ENCODE data around the gene C18orf63.
A peak's percentile ranks its signal among the peaks of the same experiment; 100 is the strongest.

Gene C18orf63

DNA sequence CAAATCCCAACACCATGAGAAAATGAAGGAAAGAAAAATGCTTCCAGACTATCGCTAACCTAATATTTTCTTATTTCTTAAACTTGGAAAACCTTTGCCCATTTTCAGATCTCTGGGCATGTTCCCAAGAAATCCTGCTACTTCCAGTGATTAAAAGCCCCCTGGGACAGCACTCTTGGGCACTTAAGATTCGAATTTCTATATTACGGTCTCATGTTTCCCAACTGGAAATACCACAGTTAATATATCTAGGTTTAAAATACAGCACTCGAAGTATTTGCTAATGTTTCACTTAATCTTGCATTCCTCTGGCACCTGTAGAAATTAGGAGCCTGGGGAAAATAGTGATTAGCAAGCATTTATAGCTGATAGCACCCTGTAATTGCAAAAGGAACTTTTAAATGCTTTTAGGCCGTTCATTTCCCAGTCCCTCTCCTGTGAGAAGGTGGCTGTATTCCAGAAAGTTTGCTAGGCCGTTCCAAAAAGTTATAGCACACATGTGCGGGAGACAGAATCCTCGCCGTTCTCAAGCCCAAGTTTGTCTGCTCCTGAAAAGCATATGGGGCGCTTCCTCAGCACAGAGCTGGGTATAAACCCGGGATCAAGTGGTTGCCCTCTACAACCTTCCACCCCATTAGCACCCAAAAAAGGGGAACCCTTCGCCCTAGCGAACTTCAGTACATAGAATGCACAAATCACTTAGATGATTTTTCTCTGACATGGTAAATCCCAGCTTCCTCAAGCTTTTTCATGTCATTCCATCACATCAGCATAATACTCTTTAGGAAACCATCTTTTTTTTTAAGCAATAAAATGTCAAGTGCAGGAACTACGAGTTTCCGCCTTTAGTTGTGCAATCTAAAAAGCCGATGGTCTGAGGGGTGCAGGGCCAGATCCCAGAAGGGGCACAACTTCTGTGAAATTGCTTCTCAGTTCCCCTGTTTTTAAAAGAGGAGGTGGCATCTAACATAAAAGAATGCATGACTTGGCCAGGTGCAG lies 80.8 kb downstream of the C18orf63 start:
- TF ChIP-seq, protein P1, sequence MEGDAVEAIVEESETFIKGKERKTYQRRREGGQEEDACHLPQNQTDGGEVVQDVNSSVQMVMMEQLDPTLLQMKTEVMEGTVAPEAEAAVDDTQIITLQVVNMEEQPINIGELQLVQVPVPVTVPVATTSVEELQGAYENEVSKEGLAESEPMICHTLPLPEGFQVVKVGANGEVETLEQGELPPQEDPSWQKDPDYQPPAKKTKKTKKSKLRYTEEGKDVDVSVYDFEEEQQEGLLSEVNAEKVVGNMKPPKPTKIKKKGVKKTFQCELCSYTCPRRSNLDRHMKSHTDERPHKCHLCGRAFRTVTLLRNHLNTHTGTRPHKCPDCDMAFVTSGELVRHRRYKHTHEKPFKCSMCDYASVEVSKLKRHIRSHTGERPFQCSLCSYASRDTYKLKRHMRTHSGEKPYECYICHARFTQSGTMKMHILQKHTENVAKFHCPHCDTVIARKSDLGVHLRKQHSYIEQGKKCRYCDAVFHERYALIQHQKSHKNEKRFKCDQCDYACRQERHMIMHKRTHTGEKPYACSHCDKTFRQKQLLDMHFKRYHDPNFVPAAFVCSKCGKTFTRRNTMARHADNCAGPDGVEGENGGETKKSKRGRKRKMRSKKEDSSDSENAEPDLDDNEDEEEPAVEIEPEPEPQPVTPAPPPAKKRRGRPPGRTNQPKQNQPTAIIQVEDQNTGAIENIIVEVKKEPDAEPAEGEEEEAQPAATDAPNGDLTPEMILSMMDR (IDR thresholded peaks at IDR 0.05; ENCODE audit: low read depth, low read length), result no peak
- H3K4me3 ChIP-seq (replicated peaks in 1 of 2; ENCODE audit: low read depth in 2 of 2, low read length in 2 of 2), result no peak overlapping the region
- peak in 1 of 2 donors; percentile 73 for DNase-seq (ENCODE audit: low read depth in 2 of 2)

DNA sequence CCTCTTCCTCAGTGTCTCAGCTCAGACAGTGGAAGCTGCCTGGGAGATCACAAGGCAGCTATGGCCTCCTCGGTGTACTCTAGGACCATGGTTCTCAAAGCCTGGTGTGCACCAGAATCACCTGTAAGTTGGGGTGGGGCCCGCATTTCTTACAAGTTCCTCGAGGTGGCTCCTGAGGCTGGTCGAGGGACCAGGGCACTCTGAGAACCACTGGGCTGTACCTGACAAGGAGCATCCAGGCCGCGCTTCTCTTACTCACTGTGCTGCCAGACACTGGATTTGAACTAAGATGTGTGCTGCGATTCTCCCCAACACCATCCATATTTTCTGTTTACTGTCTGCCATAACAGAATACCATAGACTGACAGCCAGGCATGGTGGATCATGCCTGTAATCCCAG lies 81.9 kb downstream of the C18orf63 start:
- DNase-seq (ENCODE audit: low read depth in 2 of 2), result no peak
- no peak overlapping the region for H3K4me3 ChIP-seq (replicated peaks in 1 of 2; ENCODE audit: low read depth in 2 of 2, low read length in 2 of 2)
- TF ChIP-seq, protein P1 (IDR thresholded peaks at IDR 0.05; ENCODE audit: low read depth, low read length), result no peak

DNA sequence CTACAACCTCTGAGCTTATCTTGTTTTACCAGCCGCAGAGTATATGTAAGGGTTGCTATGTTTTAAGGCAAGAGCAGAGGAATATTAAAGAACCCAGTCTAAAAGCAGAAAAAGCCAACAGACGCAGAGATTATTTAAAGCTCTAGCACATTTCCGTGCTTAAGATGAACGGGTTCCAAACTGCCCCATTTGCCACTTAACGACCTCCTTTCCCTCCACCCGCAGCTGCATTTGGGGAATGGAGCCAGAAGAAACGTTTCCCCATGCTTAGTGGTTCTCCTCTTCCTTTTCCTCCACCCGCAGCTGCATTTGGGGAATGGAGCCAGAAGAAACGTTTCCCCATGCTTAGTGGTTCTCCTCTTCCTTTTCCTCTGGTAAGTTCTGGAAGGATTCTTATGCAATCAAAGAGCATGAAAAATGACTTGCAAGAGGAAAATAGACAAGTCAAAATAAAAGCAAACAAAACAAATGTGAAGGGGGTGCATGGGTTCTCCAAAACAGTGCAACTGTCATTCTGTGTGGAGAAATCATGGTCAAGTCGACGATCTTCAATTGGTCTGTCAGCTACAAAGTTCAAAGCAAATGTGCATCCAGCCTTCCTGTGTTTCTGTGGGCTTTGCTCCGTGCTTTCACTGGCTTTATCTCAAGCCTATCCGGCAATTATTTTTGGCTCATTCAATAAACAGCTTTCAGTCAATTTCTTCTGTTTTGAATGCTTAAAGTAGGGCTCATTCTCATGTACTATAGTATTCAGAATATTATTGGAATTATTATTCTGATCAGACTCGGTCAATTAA lies 83.7 kb downstream of the C18orf63 start:
- TF ChIP-seq, protein P1 (IDR thresholded peaks at IDR 0.05; ENCODE audit: low read depth, low read length), result no peak
- DNase-seq (ENCODE audit: low read depth in 2 of 2), result peak in 1 of 2 donors; percentile 14
- H3K4me3 ChIP-seq (replicated peaks in 1 of 2; ENCODE audit: low read depth in 2 of 2, low read length in 2 of 2), result no peak overlapping the region

DNA sequence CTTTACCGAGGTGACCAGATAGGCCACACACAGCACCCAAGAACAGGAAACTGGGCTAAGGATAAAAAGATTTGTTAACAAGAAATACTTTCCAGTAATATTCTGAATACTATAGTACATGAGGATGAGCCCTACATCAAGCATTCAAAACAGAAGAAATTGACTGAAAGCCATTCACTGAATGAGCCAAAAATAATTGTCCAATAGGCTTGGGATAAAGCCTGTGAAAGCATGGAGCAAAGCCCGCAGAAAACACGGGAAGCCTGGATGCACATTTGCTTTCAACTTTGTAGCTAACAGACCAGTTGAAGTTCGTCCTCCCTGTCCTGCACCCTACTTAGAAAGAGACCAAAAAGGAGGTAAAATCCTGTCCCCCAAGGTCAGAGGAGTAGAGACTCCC lies 85.2 kb downstream of the C18orf63 start:
- TF ChIP-seq, protein P1 (IDR thresholded peaks at IDR 0.05; ENCODE audit: low read depth, low read length), result no peak
- no peak overlapping the region for H3K4me3 ChIP-seq (replicated peaks in 1 of 2; ENCODE audit: low read depth in 2 of 2, low read length in 2 of 2)
- no peak for DNase-seq (ENCODE audit: low read depth in 2 of 2)

DNA sequence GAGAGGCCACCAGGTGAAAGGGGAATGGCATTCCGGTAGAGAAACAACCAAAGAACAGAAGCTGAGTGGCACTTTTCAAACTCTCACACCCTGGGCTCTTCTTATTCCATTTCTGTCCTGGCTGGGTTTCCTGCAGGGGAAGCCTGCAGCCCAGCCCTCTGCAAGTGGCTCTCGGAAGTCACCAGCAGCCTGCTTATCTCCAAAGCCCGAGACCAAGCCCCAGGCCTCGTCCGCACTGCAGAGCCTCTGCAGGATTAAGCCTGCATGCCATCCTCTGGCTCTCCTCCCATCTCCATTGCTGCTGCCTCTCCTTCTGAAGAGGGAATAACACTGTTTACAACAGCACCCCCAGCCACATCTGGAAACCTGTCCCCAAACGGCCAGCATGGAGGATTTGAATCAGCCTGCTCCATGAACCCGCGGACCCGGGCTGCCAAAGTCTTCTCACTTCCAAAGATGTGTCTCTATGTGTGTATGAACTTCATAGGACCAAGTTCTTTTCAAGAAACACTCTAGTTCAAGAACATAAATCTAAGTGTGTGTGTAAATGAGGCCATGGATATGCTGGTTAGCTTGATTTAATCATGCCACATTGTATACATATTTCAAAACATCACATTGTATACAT lies 87.3 kb downstream of the C18orf63 start:
- TF ChIP-seq, protein P1 (IDR thresholded peaks at IDR 0.05; ENCODE audit: low read depth, low read length), result no peak
- no peak overlapping the region for H3K4me3 ChIP-seq (replicated peaks in 1 of 2; ENCODE audit: low read depth in 2 of 2, low read length in 2 of 2)
- no peak for DNase-seq (ENCODE audit: low read depth in 2 of 2)

DNA sequence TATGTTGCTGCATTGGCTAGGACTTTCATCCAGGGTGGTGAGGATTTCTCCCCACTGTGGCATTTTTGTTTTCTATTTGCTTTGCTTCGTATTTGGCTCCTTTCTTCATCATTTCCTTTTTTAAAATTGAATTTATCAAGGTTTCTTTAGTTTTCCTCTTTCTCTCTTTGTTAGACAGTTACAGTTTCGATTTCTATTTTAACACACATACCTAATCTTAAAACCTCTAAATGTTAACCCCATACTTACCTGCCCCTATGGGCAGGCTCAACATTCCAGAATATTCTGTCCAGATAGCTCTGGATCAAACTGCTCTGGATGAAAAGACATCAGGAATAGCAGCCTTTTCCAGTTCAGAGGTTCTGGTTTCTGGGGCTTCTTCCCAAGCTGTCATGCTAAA lies 92.2 kb downstream of the C18orf63 start:
- TF ChIP-seq, protein P1 (IDR thresholded peaks at IDR 0.05; ENCODE audit: low read depth, low read length), result no peak
- no peak overlapping the region for H3K4me3 ChIP-seq (replicated peaks in 1 of 2; ENCODE audit: low read depth in 2 of 2, low read length in 2 of 2)
- no peak for DNase-seq (ENCODE audit: low read depth in 2 of 2)

Data from cardiac fibroblast (primary cell).